IMR-90 (cell line): ENCODE data around the gene HIVEP3. TPM values are rescaled to one million over a fixed set of nuclear protein-coding genes. Genes with fewer than 3 reads are reported as not detected.

Experiments
- ATAC-seq: fragments of 200-7000 bp; cut with Tn5 transposase; 2 replicates; pipeline ENCODE4 v1.9.1; 2020; ENCODE audit warnings: low read depth, mild to moderate bottlenecking, moderate library complexity
- BruUV-seq: library from RNA; stranded (reverse); fragments of 400-500 nt; replicated peaks from 2 replicates; lab custom pipeline; 2021; lab: Mats Ljungman, UMichigan
- CTCF ChIA-PET: fragments of 300-600 bp; formaldehyde crosslinking; extraction: SDS; loops from one replicate; lab custom pipeline; 2021; ENCODE audit warnings: antibody characterized with exemption; lab: Yijun Ruan, JAX
- POLR2A ChIA-PET: fragments of 300-600 bp; sonication (Branson Sonifier 250); formaldehyde crosslinking; loops from one replicate; lab custom pipeline; 2022; ENCODE audit warnings: antibody characterized with exemption; ENCODE audit not compliant: unreplicated experiment; lab: Charles Lee
- DNase-seq: peaks from one replicate; pipeline ENCODE4 v3.0.0; 2013
- H2AFZ ChIP-seq: replicated peaks from 2 replicates; pipeline ENCODE3; 2013; ENCODE audit warnings: low read length, mild to moderate bottlenecking; ENCODE audit not compliant: poor library complexity
- H2AK5ac ChIP-seq: 2 replicates; pipeline ENCODE4 v1.6.1; 2013; ENCODE audit warnings: low read depth, low read length, inconsistent platforms
- H2AK9ac ChIP-seq: replicated peaks from 2 replicates; pipeline ENCODE3; 2013; ENCODE audit warnings: mild to moderate bottlenecking, low read depth, low read length, moderate library complexity; ENCODE audit not compliant: poor library complexity
- H2BK120ac ChIP-seq: 2 replicates; pipeline ENCODE4 v1.6.1; 2013; ENCODE audit warnings: low read depth, low read length, inconsistent platforms
- H2BK15ac ChIP-seq: 3 replicates; pipeline ENCODE4 v1.6.1; 2013; ENCODE audit warnings: low read depth, low read length, inconsistent platforms
- H2BK20ac ChIP-seq: 2 replicates; pipeline ENCODE4 v1.6.1; 2013; ENCODE audit warnings: low read depth, mild to moderate bottlenecking, inconsistent platforms, low read length, moderate library complexity
- H2BK5ac ChIP-seq: 2 replicates; pipeline ENCODE4 v1.6.1; 2013; ENCODE audit warnings: mild to moderate bottlenecking, low read depth, low read length, inconsistent platforms; ENCODE audit not compliant: poor library complexity, severe bottlenecking
- H3K14ac ChIP-seq: replicated peaks from 2 replicates; pipeline ENCODE4 v1.6.1; 2013; ENCODE audit warnings: low read depth, low read length, inconsistent platforms
- H3K18ac ChIP-seq: 2 replicates; pipeline ENCODE4 v1.6.1; 2013; ENCODE audit warnings: low read depth, low read length, control low read depth
- H3K23ac ChIP-seq: 2 replicates; pipeline ENCODE4 v1.6.1; 2013; ENCODE audit warnings: low read depth, low read length, inconsistent platforms
- H3K27ac ChIP-seq: 2 replicates; pipeline ENCODE4 v1.5.1; 2013; ENCODE audit warnings: mild to moderate bottlenecking, control low read depth, low read length; ENCODE audit not compliant: insufficient read depth
- H3K27me3 ChIP-seq: 2 replicates; pipeline ENCODE4 v1.6.1; 2013; ENCODE audit warnings: low read length; ENCODE audit not compliant: control insufficient read depth, insufficient read depth
- H3K36me3 ChIP-seq: 2 replicates; pipeline ENCODE4 v1.6.1; 2013; ENCODE audit warnings: low read length, mixed read lengths; ENCODE audit not compliant: control insufficient read depth, insufficient read depth
- H3K4ac ChIP-seq: 2 replicates; pipeline ENCODE4 v1.6.1; 2013; ENCODE audit warnings: low read depth, low read length, inconsistent platforms
- H3K4me1 ChIP-seq: 2 replicates; pipeline ENCODE4 v1.6.1; 2013; ENCODE audit warnings: low read length, mixed read lengths; ENCODE audit not compliant: control insufficient read depth, insufficient read depth
- H3K4me2 ChIP-seq: 2 replicates; pipeline ENCODE4 v1.6.1; 2013; ENCODE audit warnings: low read depth, mild to moderate bottlenecking, control low read depth, low read length, moderate library complexity
- H3K4me3 ChIP-seq: 2 replicates; pipeline ENCODE4 v1.5.1; 2013; ENCODE audit warnings: low read depth, mild to moderate bottlenecking, control low read depth, low read length, moderate library complexity; ENCODE audit not compliant: insufficient read depth
- H3K56ac ChIP-seq: 2 replicates; pipeline ENCODE4 v1.6.1; 2013; ENCODE audit warnings: low read length, inconsistent platforms; ENCODE audit not compliant: insufficient read depth; ENCODE audit errors: extremely low read depth
- H3K79me1 ChIP-seq, 2 experiments: 2 replicates each; pipeline ENCODE4 v1.6.1; 2013; ENCODE audit warnings: low read length in 2 of 2, inconsistent platforms in 1 of 2, low read depth in 1 of 2
- H3K9ac ChIP-seq: 2 replicates; pipeline ENCODE4 v1.6.1; 2013; ENCODE audit warnings: low read depth, low read length, control low read depth
- H3K9me1 ChIP-seq: 2 replicates; pipeline ENCODE4 v1.6.1; 2013; ENCODE audit warnings: low read length, inconsistent platforms; ENCODE audit not compliant: insufficient read depth
- H3K9me3 ChIP-seq: 2 replicates; pipeline ENCODE4 v1.6.1; 2013; ENCODE audit warnings: low read length; ENCODE audit not compliant: control insufficient read depth, insufficient read depth
- H4K20me1 ChIP-seq: 2 replicates; pipeline ENCODE4 v1.6.1; 2013; ENCODE audit warnings: low read length, inconsistent platforms; ENCODE audit not compliant: insufficient read depth
- H4K5ac ChIP-seq: 2 replicates; pipeline ENCODE4 v1.6.1; 2013; ENCODE audit warnings: mild to moderate bottlenecking, low read depth, low read length, control low read depth
- H4K8ac ChIP-seq, 2 experiments: 2 replicates each; pipeline ENCODE4 v1.6.1; 2013; ENCODE audit warnings: low read depth in 2 of 2, low read length in 2 of 2, control low read depth in 1 of 2, inconsistent platforms in 1 of 2
- H4K91ac ChIP-seq: 2 replicates; pipeline ENCODE4 v1.6.1; 2013; ENCODE audit warnings: low read depth, low read length, inconsistent platforms; ENCODE audit not compliant: insufficient read depth
- BHLHE40 ChIP-seq: fragments of 150-350 bp; IDR thresholded peaks from 2 replicates; pipeline ENCODE4 v1.6.1; 2016; ENCODE audit warnings: mild to moderate bottlenecking, low read depth, low read length
- CHD1 ChIP-seq: IDR thresholded peaks from 2 replicates; pipeline ENCODE4 v1.6.1; 2012; ENCODE audit warnings: low read depth, low read length, improper control_type of control experiment
- FOS ChIP-seq: fragments of 150-350 bp; IDR thresholded peaks from 2 replicates; pipeline ENCODE4 v1.6.1; 2016; ENCODE audit warnings: low read depth, low read length
- MAFK ChIP-seq: IDR thresholded peaks from 2 replicates; pipeline ENCODE4 v1.6.1; 2012; ENCODE audit warnings: low read depth, low read length, improper control_type of control experiment
- MXI1 ChIP-seq: IDR thresholded peaks from 2 replicates; pipeline ENCODE4 v1.6.1; 2012; ENCODE audit warnings: low read depth, mild to moderate bottlenecking, low read length, moderate library complexity, borderline replicate concordance
- NFE2L2 ChIP-seq: fragments of 150-350 bp; IDR thresholded peaks from 2 replicates; pipeline ENCODE4 v1.6.1; 2016; ENCODE audit warnings: low read depth, mild to moderate bottlenecking, low read length
- RCOR1 ChIP-seq: IDR thresholded peaks from 2 replicates; pipeline ENCODE4 v1.6.1; 2012; ENCODE audit warnings: mild to moderate bottlenecking, low read length, improper control_type of control experiment; ENCODE audit not compliant: insufficient replicate concordance
- WGBS, 2 experiments: methylation state at CpG; one replicate each; pipeline versions ENCODE4 v1.1.5 to v1.1.7; 2013; ENCODE audit warnings: missing lambda C conversion rate in 2 of 2; ENCODE audit not compliant: insufficient read length in 1 of 2; ENCODE audit errors: extremely low coverage in 2 of 2; 5-methylcytosine and 5-hydroxymethylcytosine counted together
- dilution Hi-C: fragments of 300-500 bp; cut with HindIII; formaldehyde crosslinking; loops from one replicate; pipeline ENCODE4 v1.14.3; 2018; ENCODE audit warnings: low sequenced_read_pairs; ENCODE audit not compliant: unreplicated experiment
- in situ Hi-C: fragments of 300-500 bp; cut with MboI; formaldehyde crosslinking; loops from 3 replicates; pipeline ENCODE4 v1.14.3; 2019; ENCODE audit warnings: low sequenced_read_pairs, inconsistent platforms, mixed read lengths
- intact Hi-C: fragments of 100-400 bp; cut with micrococcal nuclease; formaldehyde crosslinking; loops from 2 replicates; pipeline ENCODE4 v1.10.0; 2022
- polyA plus RNA-seq, 3 experiments: library from polyadenylated mRNA; depleted of rRNA; stranded (reverse); fragments of >200 nt; gene quantifications; 2 replicates each; pipeline ENCODE4 v1.2.3, GENCODE V29; 2012; ENCODE audit warnings: low replicate concordance in 1 of 3
- total RNA-seq: library from RNA; depleted of rRNA; stranded (reverse); fragments of >200 nt; gene quantifications from 2 replicates; pipeline ENCODE4 v1.2.3, GENCODE V29; 2012

HIVEP3 gene
- total and polyA plus RNA-seq, 2 of the 4 experiments (the other 2 are of a cell fraction) = 1.4 to 4.0 TPM

GRCh38 chr1:41466146-41466545 is 452.6 kb downstream of the HIVEP3 start:
- DNase-seq (no peak), ATAC-seq (no peak)
- in situ Hi-C loops = no loop called here
- ChIA-PET POLR2A (no interaction called here), CTCF (no interaction called here)
- H4K8ac ChIP-seq = no peak overlapping the region
- H4K5ac ChIP-seq = no peak overlapping the region
- no TSS peak for BruUV-seq
- no peak overlapping the region for H3K56ac ChIP-seq
- H3K14ac ChIP-seq = no peak overlapping the region
- dilution Hi-C loops = no loop called here
- no peak overlapping the region for H4K91ac ChIP-seq
- no peak overlapping the region for H2BK5ac ChIP-seq
- H3K4ac ChIP-seq = no peak overlapping the region
- H2BK15ac ChIP-seq = no peak overlapping the region
- no peaks in the 10 kb centered on the region for H4K20me1 ChIP-seq
- intact Hi-C loops = no loop called here
- H3K27me3 ChIP-seq = peaks cover 50% of the 10 kb centered on the region
- no peaks in the 10 kb centered on the region for H3K36me3 ChIP-seq
- no peak overlapping the region for H2BK20ac ChIP-seq
- WGBS, 2 experiments = 66% methylated on average over 2 of the region's 5 CpGs; no CpG with 5 or more reads in 1 of the 2 experiments
- H3K23ac ChIP-seq = no peak overlapping the region
- no peak overlapping the region for H2AFZ ChIP-seq
- H3K27ac ChIP-seq = no peak overlapping the region
- H3K18ac ChIP-seq = no peak overlapping the region
- TF ChIP-seq FOS (no peak), MXI1 (no peak), RCOR1 (no peak), NFE2L2 (no peak), CHD1 (no peak), BHLHE40 (no peak), MAFK (no peak)
- H3K9me1 ChIP-seq = no peaks in the 10 kb centered on the region
- H2BK120ac ChIP-seq = no peak overlapping the region
- H3K79me1 ChIP-seq = no peaks in the 10 kb centered on the region
- no peak overlapping the region for H2AK5ac ChIP-seq
- no peak overlapping the region for H3K9ac ChIP-seq
- H3K4me1 ChIP-seq = no peaks in the 10 kb centered on the region
- no peak overlapping the region for H3K4me3 ChIP-seq
- no peak overlapping the region for H2AK9ac ChIP-seq
- H3K4me2 ChIP-seq = no peak overlapping the region
- H3K9me3 ChIP-seq = no peaks in the 10 kb centered on the region
